Hematopoietic multipotent progenitor cell treated with erythropoietin and hydrocortisone succinate and interleukin-3 and kit ligand, for 4 days (in vitro differentiated cells): ENCODE measurements around the gene BECN2.

ENCODE experiments used
- DNase-seq: peaks from one replicate; pipeline ENCODE4 v3.0.0-alpha.2; 2015

The BECN2 gene, protein sequence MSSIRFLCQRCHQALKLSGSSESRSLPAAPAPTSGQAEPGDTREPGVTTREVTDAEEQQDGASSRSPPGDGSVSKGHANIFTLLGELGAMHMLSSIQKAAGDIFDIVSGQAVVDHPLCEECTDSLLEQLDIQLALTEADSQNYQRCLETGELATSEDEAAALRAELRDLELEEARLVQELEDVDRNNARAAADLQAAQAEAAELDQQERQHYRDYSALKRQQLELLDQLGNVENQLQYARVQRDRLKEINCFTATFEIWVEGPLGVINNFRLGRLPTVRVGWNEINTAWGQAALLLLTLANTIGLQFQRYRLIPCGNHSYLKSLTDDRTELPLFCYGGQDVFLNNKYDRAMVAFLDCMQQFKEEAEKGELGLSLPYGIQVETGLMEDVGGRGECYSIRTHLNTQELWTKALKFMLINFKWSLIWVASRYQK

DNA sequence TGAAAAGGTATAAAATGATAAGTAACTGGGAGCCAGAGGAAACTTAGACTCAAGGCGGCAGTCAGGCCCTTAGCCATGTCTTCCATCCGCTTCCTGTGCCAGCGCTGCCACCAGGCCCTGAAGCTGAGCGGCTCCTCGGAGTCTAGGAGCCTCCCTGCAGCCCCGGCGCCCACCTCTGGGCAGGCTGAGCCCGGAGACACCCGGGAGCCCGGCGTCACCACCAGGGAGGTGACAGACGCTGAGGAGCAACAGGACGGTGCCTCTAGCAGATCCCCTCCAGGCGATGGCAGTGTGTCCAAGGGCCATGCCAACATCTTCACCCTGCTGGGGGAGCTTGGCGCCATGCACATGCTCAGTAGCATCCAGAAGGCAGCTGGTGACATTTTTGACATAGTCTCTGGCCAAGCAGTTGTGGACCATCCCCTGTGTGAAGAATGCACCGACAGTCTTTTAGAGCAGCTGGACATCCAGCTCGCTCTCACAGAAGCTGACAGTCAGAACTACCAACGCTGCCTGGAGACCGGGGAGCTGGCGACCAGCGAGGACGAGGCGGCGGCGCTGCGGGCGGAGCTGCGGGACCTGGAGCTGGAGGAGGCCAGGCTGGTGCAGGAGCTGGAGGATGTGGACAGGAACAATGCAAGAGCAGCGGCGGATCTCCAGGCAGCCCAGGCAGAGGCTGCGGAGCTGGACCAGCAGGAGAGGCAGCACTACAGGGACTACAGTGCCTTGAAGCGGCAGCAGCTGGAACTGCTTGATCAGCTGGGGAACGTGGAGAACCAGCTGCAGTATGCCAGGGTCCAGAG, at the start of gene BECN2:
BECN2 (plus strand) TSS at position 76 of the 803 bp plus-strand sequence; CDS start at position 76, 0 bp downstream.
- no peak for DNase-seq

DNA sequence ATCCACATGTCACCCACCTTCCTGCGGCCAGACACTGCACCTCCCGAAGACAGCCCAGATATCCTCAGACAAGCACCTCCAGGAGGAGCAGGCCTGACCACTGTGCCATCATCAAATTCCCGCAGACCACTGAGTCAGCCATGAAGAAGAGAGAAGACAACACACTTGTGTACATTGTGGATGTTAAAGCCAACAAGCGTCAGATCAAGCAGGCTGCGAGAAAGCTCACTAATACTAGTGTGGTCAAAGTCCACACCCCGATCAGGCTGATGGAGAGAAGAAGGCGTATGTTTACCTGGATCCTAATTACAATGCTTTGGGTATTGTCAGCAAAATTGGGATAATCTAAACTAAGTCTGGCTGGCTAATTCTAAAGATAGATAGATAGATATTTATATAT, 41.4 kb upstream of the BECN2 start:
- DNase-seq, result no peak

DNA sequence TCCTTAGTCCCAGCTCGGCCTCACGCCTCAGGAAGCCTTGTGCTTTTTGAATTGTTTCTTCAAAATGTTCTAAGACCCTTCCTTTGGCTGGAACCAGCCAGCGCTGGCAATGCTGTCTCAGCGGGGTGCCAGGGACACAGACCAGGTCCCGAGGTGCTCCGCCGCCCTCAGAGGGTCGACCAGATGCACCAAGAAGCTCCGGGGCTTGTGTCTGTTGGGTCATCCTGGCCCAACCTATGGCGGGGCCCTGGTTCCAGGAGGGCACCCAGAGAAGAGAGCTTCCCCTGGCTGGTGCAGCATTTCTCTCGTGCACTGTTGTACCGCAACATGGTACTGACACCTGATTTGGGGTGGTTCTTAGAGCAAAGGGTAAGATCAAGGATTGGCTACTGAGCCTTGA, 40.1 kb upstream of the BECN2 start:
- no peak for DNase-seq

DNA sequence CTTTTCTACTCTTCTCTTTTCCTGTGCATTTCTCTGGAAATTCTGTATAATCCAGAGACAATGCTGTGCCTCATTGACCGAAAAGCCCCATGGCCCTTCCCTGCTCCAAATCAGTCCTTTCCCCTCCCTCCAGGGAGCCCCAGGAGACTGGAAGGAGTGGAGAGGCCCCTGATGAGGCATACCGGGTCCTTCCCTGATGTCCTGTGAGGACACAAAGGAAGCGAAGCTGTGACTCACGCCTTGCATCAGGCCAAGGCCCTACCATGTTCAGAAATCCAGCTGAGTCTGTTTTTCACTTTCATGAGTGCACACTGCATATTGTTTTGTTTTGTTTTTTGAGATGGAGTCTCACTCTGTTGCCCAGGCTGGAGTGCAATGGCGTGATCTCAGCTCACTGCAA, 38.7 kb upstream of the BECN2 start:
- DNase-seq, result no peak

DNA sequence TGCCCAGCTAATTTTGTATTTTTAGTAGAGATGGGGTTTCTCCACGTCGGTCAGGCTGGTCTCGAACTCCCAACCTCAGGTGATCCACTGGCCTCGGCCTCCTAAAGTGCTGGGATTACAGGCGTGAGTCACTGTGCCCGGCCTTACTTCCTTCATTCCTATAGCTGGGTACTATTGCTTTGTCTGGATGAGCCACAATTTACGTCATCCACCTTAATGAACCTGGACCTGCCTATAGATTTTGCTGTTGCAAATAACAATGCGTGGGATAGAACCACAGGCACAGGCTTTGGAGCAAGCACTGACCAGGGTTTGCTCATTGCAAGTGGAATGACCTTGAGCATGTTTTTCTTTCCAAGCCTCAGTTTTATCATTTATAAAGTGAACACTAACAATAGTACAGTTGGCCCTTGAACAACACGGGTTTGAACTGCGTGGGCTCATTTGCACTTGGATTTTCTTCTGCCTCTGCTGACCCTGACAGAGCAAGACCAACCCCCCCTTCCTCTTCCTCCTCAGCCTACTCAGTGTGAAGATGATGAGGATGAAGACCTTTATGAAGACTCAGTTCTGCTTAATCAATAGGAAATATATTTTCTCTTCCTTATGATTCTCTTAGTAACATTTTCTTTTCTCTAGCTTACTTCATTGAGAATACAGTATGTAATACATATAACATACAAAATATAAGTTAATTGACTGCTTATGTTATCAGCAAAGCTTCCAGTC, 33.3 kb upstream of the BECN2 start:
- no peak for DNase-seq

DNA sequence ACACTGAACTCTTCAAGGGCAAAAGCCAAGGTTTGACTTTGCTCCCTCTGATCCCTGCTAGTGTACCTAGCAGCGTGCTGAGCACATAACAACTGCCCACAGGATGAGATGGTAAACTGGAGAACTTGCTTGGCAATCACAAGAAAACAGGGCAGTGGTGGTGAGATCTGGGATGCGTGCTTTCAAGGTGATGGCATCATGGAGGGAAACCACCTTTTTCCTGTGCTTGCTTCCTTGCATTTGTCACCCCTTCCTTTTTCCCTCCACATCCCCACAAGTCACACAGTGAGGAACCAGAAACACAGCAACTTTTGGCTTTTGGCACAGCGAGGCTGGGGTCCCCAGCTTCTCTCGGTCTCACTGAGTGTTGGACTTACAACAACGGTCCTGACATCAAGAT, 31.4 kb upstream of the BECN2 start:
- no peak for DNase-seq

DNA sequence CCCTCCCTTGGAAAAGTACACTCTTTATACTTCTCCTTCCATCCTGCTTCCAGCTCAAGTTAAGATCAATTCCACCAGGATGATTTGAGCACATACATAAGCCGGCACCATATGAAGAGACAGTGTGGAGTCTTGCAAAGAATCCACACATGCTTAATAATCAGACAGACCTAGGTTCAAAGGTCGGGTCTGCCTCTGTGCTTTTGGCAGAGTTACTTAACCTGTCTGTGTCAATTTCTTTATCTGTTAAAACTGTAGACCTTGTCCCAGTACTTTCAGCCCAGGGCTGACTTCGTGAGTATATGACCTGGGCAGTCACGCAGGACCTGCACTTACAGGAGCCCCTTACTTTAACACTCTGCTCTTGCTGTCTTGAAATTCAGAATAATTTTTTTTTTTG, 30.2 kb upstream of the BECN2 start:
- DNase-seq, result no peak

DNA sequence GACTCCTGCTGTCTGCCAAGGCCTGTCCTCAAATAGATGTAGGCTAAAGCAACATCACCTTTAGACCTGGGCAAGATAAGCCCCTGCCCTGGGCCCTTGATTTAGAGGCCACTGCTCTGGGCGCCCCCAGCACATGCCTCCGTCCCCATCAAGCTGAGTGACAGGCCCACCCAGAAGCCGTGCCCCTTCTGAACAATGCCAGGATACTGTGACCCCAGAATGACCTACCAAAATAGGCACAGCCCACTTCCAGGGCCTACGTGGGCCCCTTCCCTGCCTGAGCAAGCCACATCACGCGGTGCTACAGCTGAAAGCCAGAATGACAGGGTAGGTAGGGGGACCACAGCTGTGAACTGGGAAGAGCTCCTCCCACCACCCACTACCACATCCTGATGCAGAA, 24.7 kb upstream of the BECN2 start:
- DNase-seq, result no peak

DNA sequence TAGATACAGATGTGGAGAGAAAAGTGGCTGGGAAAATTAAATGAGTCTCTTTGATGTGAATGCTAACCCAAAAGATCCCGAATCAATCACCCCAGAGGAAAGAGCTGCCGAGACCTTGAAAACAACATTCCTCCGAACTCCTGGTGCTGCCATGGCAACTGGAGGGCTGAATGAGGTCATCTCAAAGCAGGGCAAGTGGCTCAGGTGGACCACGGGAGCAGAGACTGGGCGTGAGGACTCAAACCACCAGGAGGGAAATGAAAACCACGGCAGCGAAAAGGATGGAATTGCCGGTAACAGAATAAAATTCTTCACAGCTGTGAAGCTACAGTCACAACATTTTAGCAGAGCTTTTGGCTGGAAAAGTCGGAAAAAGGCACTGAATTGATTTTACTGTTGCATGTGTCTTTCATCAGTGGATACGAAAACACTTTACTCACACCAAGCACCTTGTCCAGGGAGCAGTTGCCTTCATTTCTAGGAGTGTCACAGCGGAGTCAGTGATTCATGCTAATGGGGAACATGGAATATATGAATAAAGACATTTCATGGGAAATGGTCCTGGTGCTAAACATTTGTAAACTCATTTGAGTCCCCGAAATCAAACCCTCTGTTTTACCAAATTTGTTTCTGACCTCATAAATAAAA, 23.2 kb upstream of the BECN2 start:
- DNase-seq, result no peak

DNA sequence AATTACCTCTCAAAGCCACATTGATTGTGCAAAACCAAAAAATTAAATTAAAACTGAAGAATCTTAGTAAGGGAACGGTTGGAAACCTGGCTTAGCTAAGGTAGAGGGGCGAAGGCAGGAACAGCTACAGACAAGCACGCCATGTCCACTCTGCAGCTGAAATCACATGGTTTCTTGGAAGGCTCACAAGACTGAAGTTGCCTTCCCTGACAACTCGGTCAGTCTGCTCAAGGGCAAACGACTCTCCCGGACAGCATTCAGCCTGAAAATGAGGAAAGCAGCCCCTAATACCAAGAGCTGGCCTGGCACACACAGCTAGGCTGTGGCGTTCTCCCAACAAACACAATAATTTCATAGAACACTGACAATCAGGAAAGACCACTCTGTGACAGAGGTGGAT, 22.7 kb upstream of the BECN2 start:
- DNase-seq, result no peak

DNA sequence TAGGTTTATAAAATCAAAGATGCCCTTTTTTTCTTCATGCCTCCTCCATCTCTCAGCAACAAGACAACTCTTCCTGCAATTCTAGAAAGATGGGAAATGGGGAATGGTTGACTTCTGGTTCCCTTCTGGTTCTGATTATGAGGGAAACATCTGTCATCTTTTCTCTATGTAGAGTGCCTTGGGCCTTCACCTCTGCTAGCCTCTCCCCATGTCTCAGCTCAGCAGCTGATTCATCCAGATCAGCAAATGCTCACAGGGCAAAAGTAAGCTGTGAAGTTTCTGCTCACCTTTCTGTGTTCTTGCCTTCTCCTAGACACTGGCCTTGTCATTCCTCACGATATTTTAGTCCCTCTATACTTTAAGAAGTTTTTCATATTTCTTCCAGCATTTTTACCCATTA, 17.8 kb upstream of the BECN2 start:
- no peak for DNase-seq

DNA sequence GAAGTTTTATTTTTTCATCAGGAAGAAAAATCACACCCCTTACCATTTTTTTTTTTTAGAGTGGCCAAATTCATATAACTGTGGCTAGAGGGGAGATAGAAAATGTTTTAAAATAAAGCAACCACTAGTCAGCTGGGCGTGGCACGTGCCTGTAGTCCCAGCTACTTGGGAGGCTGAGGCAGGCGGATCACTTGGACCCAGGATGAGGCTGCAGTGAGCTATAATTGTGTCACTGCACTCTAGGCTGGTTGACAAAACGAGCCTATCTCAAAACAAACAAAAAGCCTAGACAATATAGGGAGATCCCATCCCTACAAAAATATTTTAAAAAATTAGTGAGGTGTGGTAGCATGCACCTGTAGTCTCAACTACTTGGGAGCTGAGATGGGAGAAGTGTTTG, 14.8 kb upstream of the BECN2 start:
- no peak for DNase-seq

DNA sequence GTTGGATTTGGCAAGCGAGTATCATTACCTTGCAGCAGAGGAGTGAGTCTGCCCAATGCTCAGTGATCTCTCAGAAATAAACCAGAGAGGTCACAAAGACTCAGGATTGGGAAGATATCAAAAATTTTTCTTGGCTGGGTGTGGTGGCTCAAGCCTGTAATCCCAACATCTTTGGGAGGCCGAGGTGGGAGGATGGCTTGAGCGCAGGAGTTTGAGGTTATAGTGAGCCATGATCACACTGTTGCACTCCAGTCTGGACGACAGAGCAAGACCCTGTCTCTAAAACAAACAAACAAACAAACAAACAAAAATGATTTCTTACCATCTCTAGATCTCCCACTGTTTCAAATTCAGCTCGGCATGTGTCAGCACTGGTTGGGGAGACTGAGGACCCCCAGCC, 13.3 kb upstream of the BECN2 start:
- no peak for DNase-seq

DNA sequence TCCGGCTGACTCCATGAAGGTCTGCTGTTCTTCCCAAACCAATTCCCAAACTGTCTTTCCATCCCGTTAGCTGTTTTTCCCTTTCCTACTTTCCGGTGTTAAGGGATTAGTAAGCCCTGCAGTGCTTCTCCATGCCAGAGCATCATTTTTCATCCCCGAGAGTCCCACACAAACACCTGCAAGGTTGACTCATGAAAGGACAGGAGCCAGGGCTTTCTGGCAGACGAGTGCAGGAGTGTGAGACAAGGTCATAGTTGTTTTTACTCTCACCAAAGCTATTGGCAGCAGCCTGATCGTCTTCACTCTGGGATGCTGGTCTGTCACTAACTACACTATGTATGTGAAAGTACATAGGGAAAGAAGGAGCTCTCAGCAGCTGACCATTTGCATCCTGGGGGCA, 10.2 kb upstream of the BECN2 start:
- DNase-seq, result no peak

DNA sequence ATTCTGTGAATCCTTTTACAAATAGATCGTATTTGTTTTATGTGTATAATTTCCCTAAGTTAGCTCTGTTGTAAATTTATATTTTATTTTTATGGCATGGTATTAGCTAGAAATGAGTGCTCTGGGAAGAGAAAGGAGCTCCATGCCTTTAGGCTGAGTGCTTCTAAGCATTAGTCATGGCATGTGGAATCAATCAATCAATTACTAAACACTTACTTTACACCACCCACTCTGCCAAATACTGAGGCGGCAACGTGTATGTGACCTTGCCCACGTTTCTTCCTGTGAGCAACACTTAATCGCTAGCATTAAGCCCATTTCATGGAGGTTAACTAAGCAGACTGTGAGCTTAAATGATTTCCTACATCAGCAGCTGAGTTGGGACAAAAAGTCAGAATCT, 7.2 kb upstream of the BECN2 start:
- no peak for DNase-seq

DNA sequence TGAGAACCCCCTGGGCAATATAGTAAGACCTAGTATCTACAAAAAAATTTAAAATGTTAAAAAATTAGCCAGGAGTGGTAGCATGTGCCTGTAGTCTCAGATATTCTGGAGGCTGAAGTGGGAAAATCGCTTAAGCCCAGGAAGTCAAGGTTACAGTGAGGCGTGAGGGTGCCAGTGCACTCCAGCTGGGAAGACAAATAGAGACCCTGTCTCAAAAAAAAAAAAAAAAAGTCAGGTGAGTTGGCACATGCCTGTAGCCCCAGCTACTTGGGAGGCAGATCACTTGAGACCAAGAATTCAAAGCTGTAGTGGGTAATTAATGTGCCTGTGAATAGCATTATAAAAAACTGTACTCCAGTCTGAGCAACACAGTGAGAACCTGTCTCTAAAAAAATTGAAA, 4.6 kb downstream of the BECN2 start:
- no peak for DNase-seq

DNA sequence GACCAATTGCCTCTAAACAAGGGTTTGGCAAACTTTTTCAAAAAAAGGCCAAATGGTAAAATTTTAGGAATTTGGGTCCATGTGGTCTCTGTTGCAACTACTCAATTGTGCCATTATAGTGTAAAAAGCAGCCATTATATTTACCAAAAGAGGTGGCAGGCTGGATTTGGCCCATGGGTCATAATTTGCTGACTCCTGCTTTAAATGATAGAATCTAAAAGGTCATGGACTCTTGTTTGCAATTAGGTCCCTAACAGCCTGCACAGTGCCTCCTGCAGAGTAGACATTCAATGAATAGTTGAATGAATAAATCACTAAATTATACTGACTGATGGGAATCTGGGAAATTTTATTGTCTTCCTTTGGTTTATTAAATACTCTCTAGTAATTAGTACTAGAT, 6.2 kb downstream of the BECN2 start:
- no peak for DNase-seq

DNA sequence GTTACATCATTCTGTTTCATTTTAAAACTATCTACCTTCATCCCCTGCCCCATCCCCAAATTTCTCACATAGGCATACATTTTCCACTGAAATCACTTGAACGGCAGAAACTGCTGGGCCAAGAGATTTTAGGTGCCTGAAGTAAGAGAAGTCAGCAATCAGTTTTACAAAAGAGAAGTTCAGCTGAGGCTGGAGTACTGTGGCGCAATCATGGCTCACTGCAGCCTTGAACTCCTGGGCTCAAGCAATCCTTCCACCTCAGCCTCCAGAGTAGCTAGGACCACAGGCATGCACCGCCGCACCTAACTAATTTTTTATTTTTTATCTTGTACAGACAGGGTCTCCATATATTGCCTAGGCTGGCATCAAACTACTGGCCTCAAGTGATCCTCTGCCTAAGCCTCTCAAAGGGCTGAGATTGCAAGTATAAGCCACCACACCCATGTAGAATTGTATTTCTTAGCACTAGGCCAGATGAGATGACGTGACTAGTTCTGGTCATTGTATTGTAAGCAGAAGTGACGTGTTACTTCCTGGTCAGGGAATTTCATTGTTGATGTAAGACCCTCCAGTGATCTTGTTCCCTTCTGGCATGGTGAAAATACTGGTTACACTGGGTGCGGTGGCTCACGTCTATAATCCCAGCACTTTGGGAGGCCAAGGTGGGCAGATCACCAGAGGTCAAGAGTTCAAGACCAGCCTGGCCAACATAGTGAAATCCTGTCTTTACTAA, 7.1 kb downstream of the BECN2 start:
- no peak for DNase-seq

DNA sequence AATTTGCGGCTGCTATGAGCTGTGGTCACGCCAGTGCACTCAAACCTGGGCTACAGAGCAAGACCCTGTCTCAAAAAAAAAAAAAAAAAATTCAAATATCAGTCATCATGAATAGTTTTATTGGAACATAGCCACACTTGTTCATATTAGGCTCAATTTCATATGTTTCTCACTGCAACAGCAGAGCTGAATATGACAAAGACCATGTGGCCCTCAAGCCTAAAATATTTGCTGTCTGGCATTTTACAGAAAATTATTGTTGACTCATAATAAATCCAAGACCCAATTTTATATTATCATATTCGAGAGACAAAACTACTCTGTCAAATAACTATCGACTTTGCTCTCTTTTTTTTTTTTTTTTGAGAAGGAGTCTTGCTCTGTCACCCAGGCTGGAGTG, 11.0 kb downstream of the BECN2 start:
- no peak for DNase-seq

DNA sequence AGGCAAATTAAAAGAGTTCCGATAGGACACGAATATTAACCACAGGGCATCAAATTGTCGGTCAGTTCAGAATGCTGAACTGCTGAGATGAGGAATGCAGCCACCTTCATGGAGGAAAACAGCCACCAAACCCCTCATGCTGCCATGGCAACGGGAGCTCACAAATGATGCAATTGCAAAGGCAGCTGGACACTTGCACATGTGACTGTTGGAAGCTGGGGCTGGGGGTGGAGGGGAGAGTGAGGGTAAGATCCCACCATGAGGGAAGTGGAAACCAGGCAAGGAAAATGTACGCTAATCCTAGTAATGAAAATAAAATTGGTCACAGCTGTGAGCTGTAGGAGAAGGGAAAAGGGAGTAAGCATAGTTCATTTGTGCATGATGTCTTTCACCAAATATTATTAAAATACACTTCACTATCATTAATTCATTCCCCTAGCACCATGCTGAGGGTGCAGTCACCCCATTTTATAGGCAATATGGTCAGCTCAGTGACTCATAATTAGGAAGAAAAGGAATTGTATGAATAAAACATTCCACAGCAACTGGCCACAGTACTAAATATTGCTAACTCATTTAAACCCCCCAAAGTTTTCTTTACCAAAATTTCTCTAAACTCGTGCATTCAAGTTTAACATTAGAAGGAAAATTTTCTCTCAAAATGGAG, 15.3 kb downstream of the BECN2 start:
- DNase-seq, result no peak

DNA sequence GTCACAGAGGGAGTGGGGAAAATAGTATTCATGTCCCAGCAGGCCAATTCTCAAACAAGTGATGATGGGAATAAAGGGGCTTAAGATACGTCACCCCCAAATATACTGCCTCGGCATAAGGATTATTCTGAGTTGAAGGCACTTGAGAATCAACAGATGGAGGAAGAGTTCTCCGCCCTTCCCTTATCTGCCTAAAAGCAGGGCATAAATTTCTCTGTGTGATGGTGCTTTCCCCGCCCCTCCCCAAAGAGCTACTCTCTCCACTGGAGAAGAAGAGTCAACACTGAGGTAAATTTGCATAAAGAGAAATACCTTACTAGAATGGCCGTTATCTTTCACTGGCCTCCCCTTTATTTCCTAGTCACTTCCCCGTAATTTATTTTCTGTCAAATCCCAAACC, 18.7 kb downstream of the BECN2 start:
- peak; percentile 12 for DNase-seq

DNA sequence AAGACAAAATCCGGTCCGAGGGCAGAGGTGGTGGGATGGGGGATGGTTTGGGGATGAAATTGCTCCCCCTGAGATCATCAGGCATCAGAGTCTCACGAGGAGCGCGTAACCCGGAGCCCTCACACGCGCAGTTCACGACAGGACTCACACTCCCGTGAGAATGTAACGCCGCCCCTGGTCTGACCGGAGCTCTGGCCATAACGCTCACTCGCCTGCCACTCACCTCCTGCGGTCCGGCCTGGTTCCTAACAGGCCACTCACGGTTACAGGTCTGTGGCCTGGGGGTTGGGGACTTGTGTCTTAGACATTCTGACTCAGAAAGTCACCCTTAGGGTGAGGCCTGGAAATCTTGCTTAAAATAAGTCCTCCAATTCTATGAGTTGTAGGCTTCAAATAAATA, 21.5 kb downstream of the BECN2 start:
- DNase-seq, result no peak
